Peyer's patch (tissue), 4 donors: ENCODE data around the gene NDUFS7. TPM values are rescaled to one million over a fixed set of nuclear protein-coding genes. Genes with fewer than 3 reads are reported as not detected.

Experiments
- DNase-seq, 3 donors: peaks; one replicate each; pipeline ENCODE4 v3.0.0-alpha.2; 2017 to 2019
- H3K27ac ChIP-seq, 4 donors: fragments of 200-600 bp; sonication (generic); one replicate each; pipeline ENCODE4 v1.5.1; 2016 to 2019
- H3K27me3 ChIP-seq, 2 donors: fragments of 200-600 bp; sonication (generic); one replicate each; pipeline ENCODE4 v1.5.1; 2019
- H3K36me3 ChIP-seq, 3 donors: fragments of 200-600 bp; sonication (generic); one replicate each; pipeline ENCODE4 v1.5.1; 2016 to 2019
- H3K4me1 ChIP-seq, 4 donors: fragments of 200-600 bp; sonication (generic); one replicate each; pipeline ENCODE4 v1.5.1; 2016 to 2019
- H3K4me3 ChIP-seq, 4 donors: fragments of 200-600 bp; sonication (generic); 1 replicate in 3 of 4; 2 replicates in 1 of 4; pipeline ENCODE4 v1.5.1; 2016 to 2019; ENCODE audit warnings: mild to moderate bottlenecking in 1 of 4
- H3K9me3 ChIP-seq, 4 donors: fragments of 200-600 bp; sonication (generic); one replicate each; pipeline ENCODE4 v1.5.1; 2016 to 2019; ENCODE audit warnings: mild to moderate bottlenecking in 1 of 4
- POLR2A ChIP-seq, 2 donors: fragments of 450-650 bp; IDR thresholded peaks; one replicate each; pipeline ENCODE4 v1.5.1; 2017; ENCODE audit warnings: antibody characterized with exemption in 2 of 2, mild to moderate bottlenecking in 2 of 2, moderate library complexity in 2 of 2
- total RNA-seq, 4 donors: library from RNA; depleted of rRNA; stranded (reverse); fragments of >200 nt; gene quantifications; one replicate each; pipeline ENCODE4 v1.1.0, GENCODE V29; 2016
- TF ChIP-seq, protein P1 (sequence below), 6 experiments: fragments of 450-650 bp in 4 of 6; fragments of 200-600 bp in 2 of 6; sonication (generic) in 1 of 6; IDR thresholded peaks; one replicate each; pipeline ENCODE4 v1.5.1; 2017 to 2019; ENCODE audit warnings: antibody characterized with exemption in 6 of 6, mild to moderate bottlenecking in 3 of 6, moderate library complexity in 1 of 6

The NDUFS7 gene
- total RNA-seq, 4 donors from 2014 or later, result 99.9 to 165 (median 156) TPM

DNA sequence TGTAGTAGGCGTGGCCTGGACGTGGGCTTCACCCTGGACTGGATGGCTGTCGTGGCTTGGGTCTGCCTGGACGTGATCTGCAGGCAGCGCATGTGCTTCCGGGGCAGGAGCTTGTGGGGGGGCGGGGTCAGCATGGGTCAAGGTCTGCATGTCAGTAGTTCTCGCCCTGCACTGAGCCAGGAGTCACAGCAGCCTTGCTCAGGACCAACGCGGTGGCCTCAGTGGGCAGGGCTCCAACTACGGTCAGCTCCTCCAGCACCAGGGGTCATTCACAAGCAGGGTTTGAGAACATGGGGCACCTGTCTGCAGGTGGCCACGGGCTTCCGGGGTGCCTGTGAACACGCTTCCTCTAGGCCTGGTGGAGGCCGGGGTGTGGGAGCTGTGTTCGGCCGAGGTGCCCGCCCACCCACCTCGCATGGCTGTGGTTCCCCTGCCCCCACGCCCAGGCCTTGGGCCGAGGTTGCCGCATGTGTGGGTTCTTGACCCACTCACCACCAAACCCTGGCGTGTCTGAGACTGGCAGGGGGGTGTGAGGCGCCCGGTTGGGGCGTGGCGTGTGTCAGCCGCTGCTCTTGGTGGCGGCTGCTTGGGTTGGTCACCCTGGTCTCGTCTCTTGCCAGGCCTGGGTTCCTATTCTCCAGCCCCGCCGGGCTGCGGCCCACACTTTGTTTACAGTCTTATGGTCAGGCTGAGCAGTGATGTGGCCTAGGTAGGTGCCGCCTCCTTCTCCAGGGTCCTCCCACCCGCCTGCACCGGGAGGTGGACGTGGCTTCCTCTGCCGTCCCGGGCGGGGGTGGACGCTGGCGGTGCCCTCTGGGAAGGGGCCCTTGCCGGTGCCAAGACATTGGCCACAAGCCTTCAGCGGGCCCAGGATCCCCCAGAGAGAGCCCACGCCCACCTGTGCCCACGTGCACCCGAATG lies 49.7 kb downstream of the NDUFS7 start:
- DNase-seq, result no peak
- Histone ChIP-seq H3K36me3 (peaks cover 0 to 73% (median 0%) of the 10 kb centered on the region in 3 donors), H3K4me3 (no peak overlapping the region), H3K9me3 (no peaks in the 10 kb centered on the region), H3K4me1 (peaks cover 0 to 4% (median 0%) of the 10 kb centered on the region in 4 donors), H3K27ac (no peak overlapping the region), H3K27me3 (no peaks in the 10 kb centered on the region)
- TF ChIP-seq, protein P1, sequence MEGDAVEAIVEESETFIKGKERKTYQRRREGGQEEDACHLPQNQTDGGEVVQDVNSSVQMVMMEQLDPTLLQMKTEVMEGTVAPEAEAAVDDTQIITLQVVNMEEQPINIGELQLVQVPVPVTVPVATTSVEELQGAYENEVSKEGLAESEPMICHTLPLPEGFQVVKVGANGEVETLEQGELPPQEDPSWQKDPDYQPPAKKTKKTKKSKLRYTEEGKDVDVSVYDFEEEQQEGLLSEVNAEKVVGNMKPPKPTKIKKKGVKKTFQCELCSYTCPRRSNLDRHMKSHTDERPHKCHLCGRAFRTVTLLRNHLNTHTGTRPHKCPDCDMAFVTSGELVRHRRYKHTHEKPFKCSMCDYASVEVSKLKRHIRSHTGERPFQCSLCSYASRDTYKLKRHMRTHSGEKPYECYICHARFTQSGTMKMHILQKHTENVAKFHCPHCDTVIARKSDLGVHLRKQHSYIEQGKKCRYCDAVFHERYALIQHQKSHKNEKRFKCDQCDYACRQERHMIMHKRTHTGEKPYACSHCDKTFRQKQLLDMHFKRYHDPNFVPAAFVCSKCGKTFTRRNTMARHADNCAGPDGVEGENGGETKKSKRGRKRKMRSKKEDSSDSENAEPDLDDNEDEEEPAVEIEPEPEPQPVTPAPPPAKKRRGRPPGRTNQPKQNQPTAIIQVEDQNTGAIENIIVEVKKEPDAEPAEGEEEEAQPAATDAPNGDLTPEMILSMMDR (IDR thresholded peaks at IDR 0.05), result no peak
- TF ChIP-seq POLR2A (IDR thresholded peaks at IDR 0.05), result no peak

DNA sequence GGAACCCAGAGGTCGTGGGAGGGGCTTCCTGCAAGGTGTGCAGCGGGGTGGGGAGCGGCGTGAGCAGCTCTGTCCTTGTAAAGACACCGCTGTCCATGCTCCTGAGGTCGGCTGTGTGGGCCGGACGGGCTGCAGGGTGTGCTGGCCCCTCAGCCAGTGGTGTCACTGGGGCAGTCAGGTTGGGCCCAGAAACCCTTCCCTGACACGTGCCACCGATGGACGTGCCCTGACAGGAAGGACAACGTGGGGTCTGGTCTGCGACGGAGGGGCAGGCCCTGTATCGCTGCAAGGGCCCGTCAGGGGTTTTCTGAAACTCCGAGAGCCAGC lies 50.3 kb downstream of the NDUFS7 start:
- H3K36me3 ChIP-seq, result peaks cover 0 to 66% (median 0%) of the 10 kb centered on the region in 3 donors

DNA sequence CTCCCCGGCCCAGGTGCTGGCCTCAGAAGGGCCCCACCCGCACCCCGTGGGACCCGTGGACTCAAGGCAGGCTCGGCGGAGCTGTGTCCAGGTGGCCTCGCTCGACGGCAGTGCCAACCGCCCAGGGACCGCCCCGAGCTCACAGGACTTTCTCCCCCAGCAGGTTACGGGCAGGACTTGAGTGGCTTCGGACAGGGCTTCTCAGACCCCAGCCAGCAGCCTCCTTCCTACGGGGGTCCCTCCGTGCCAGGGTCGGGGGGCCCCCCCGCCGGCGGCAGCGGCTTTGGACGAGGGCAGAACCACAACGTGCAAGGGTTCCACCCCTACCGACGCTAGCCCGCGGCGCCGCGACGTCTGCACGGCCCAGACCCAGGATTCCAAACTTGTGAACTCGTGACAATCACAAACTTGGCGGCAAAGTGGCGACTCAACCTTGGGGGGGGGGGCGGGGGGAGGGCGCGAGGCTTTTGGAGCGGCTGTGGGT lies 50.9 kb downstream of the NDUFS7 start:
- Histone ChIP-seq H3K9me3 (no peaks in the 10 kb centered on the region), H3K27ac (no peak overlapping the region), H3K36me3 (peaks cover 0 to 63% (median 0%) of the 10 kb centered on the region in 3 donors), H3K27me3 (no peaks in the 10 kb centered on the region), H3K4me3 (no peak overlapping the region), H3K4me1 (peaks cover 0 to 10% (median 6%) of the 10 kb centered on the region in 4 donors)
- TF ChIP-seq, protein P1 (IDR thresholded peaks at IDR 0.05), result no peak
- no peak for TF ChIP-seq POLR2A (IDR thresholded peaks at IDR 0.05)
- DNase-seq, result no peak

More for the DNA sequence above, 50.3 kb downstream of the NDUFS7 start:
- Histone ChIP-seq H3K27ac (no peak overlapping the region), H3K27me3 (no peaks in the 10 kb centered on the region), H3K9me3 (no peaks in the 10 kb centered on the region), H3K4me1 (peaks cover 0 to 4% (median under 1%) of the 10 kb centered on the region in 4 donors), H3K4me3 (no peak overlapping the region)
- no peak for DNase-seq
- no peak for TF ChIP-seq POLR2A (IDR thresholded peaks at IDR 0.05)

DNA sequence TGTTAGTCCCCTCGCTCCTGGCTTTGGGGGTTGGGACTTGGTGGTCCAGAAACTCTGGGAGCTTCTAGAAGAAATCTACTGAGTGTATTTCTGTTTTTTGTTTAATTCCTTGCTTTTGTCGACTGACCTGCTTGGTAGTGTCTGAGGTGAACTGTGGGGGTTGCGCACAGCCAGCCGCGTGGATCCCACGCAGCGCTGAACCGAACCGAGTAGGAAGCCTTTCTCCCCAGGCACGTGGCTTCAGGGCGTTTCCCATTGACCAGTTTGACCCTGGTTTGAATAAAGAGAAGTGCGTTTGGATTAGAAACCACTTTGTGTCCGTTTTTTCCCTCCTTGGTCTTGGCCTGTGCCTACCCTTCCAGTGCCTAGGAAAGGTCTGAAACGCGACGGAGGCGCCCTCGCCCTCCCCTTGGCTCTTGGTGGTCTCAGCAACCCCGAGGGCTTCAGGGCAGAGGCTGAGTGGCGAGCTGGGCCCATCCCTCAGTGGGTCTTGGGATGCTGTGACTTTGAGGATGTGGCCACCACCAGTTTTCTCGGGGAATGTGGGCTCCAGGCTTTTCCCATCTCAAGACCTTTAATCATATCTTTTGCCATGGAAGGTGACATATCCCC lies 51.8 kb downstream of the NDUFS7 start:
- TF ChIP-seq, protein P1 (IDR thresholded peaks at IDR 0.05), result no peak
- TF ChIP-seq POLR2A (IDR thresholded peaks at IDR 0.05), result no peak
- Histone ChIP-seq H3K36me3 (peaks cover 0 to 63% (median 0%) of the 10 kb centered on the region in 3 donors), H3K27me3 (no peaks in the 10 kb centered on the region), H3K27ac (no peak overlapping the region), H3K4me1 (peaks cover 0 to 15% (median 9%) of the 10 kb centered on the region in 4 donors), H3K9me3 (no peaks in the 10 kb centered on the region), H3K4me3 (no peak overlapping the region)
- no peak for DNase-seq

DNA sequence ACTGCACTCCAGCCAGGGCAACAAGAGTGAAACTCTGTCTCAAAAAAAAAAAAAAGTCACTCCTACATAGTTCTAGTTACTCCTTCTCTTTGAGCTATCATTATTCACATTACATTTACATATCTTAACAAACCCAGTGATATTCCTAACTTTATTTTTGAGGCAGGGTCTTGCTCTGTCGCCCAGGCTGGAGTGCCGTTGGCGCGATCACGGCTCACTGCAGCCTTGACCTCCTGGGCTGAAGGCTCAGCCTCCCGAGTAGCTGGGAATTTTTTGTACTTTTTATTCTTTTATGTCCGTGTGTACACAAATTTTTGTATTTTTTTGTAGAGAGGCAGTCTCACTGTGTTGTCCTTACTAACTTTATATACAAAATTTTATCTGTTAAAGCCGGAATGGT lies 53.9 kb downstream of the NDUFS7 start:
- Histone ChIP-seq H3K27ac (peak overlapping the region in 3 of 4 donors; percentile 56 to 88 (median 87)), H3K27me3 (no peaks in the 10 kb centered on the region), H3K4me1 (peaks cover 0 to 15% (median 9%) of the 10 kb centered on the region in 4 donors), H3K4me3 (peak overlapping the region in 3 of 4 donors; percentile 70 to 84 (median 70)), H3K9me3 (no peaks in the 10 kb centered on the region), H3K36me3 (peaks cover 0 to 60% (median 0%) of the 10 kb centered on the region in 3 donors)
- no peak for TF ChIP-seq POLR2A (IDR thresholded peaks at IDR 0.05)
- TF ChIP-seq, protein P1 (IDR thresholded peaks at IDR 0.05), result no peak
- no peak for DNase-seq
